ENCODE measurements around the gene ARHGAP40.

ARHGAP40 gene

DNA sequence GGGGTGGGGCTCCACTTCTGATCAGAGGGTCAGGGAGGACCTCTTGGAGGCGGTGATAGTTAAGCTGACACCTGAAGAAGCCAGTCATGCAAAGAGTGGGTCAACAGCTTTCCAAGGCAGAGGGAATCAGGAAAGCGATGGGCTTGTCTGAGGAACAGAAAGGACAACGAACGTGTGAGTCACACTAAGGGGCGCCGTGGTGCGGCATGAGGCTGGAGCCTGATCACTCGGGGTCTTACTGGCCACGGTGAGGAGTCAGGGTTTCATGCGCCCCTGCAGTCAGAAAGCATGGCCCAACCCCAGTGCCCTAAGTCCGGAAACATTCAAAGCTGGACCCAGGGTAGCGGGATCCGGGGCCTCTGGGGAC, 72.1 kb downstream of the ARHGAP40 start:
- Histone ChIP-seq H3K4me1 (ENCODE audit: control insufficient read depth in 2 of 2, insufficient read depth in 2 of 2, low read length in 2 of 2) (peaks cover 0 to 5% of the 10 kb centered on the region in 2 donors), H3K9ac (ENCODE audit: low read depth in 1 of 2, low read length in 2 of 2) (no peak overlapping the region), H3K36me3 (ENCODE audit: control insufficient read depth in 2 of 2, insufficient read depth in 2 of 2, low read length in 2 of 2) (no peaks in the 10 kb centered on the region), H3K27me3 (ENCODE audit: control insufficient read depth in 2 of 2, insufficient read depth in 2 of 2, low read length in 2 of 2) (peaks cover 10 to 22% of the 10 kb centered on the region in 2 donors), H3K9me3 (ENCODE audit: control insufficient read depth in 2 of 2, low read length in 2 of 2) (no peaks in the 10 kb centered on the region), H3K4me3 (ENCODE audit: low read length in 2 of 2) (peak overlapping the region; percentile 21 to 57), H3K27ac (ENCODE audit: low read depth in 2 of 2, low read length in 2 of 2) (no peak overlapping the region)

DNA sequence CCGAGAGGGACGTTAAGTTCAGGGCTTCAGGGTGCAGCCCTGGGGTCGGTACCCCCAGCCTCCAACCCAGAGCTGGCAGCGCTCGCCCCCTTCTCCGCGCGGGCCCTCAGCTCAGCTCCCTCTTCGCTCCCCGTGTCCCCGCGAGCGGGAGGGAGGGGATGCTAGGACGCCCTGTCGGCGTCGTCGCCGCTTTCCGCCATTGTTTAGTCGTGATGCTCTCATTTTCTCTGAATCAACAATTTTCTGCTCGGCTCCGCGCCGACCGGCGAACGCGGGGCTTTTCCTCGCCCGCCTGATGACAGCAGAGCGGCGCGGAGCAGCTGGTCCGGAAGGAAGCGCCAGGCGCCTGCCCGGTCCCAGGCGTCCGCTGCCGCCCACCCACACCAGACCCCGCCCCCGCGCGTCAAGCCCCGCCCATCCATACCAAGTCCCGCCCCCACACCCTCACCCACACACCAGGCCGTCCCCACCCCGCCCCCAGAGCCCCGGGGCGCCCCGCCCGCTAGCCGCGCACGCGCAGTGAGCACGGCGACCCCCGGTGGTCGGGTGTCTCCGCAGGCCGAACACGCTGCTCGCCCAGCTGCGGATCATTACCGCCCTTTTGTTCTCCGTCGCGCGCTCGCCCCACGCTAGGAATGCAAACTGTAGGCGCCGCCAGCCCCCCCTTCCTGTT, 72.6 kb downstream of the ARHGAP40 start:
- Histone ChIP-seq H3K9ac (ENCODE audit: low read depth in 1 of 2, low read length in 2 of 2) (no peak overlapping the region), H3K36me3 (ENCODE audit: control insufficient read depth in 2 of 2, insufficient read depth in 2 of 2, low read length in 2 of 2) (no peaks in the 10 kb centered on the region), H3K4me3 (ENCODE audit: low read length in 2 of 2) (peak overlapping the region; percentile 21 to 57), H3K27me3 (ENCODE audit: control insufficient read depth in 2 of 2, insufficient read depth in 2 of 2, low read length in 2 of 2) (peaks cover 10 to 18% of the 10 kb centered on the region in 2 donors), H3K9me3 (ENCODE audit: control insufficient read depth in 2 of 2, low read length in 2 of 2) (no peaks in the 10 kb centered on the region), H3K27ac (ENCODE audit: low read depth in 2 of 2, low read length in 2 of 2) (no peak overlapping the region), H3K4me1 (ENCODE audit: control insufficient read depth in 2 of 2, insufficient read depth in 2 of 2, low read length in 2 of 2) (peaks cover 0 to 5% of the 10 kb centered on the region in 2 donors)

DNA sequence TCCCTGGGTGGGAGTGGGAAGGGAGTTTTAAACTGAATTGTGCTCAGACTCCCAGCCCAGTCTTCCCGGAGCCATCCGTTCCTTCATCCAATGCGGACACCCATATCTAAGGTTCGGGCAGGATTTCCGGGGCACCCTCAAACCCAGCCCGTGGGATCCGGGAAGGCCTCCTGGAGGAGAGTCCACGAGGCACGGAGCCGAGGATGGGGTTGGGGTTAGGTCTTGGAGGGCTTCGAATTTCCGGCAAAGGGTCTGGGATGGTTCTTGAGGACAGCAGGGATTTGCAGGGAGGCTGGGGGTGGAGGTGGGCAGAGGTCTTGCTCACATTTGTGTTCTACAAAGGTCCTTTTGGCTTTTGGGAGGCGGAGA, 73.1 kb downstream of the ARHGAP40 start:
- Histone ChIP-seq H3K9me3 (ENCODE audit: control insufficient read depth in 2 of 2, low read length in 2 of 2) (no peaks in the 10 kb centered on the region), H3K27ac (ENCODE audit: low read depth in 2 of 2, low read length in 2 of 2) (no peak overlapping the region), H3K4me1 (ENCODE audit: control insufficient read depth in 2 of 2, insufficient read depth in 2 of 2, low read length in 2 of 2) (peaks cover 0 to 5% of the 10 kb centered on the region in 2 donors), H3K4me3 (ENCODE audit: low read length in 2 of 2) (no peak overlapping the region), H3K27me3 (ENCODE audit: control insufficient read depth in 2 of 2, insufficient read depth in 2 of 2, low read length in 2 of 2) (peaks cover 10 to 18% of the 10 kb centered on the region in 2 donors), H3K9ac (ENCODE audit: low read depth in 1 of 2, low read length in 2 of 2) (no peak overlapping the region), H3K36me3 (ENCODE audit: control insufficient read depth in 2 of 2, insufficient read depth in 2 of 2, low read length in 2 of 2) (no peaks in the 10 kb centered on the region)

DNA sequence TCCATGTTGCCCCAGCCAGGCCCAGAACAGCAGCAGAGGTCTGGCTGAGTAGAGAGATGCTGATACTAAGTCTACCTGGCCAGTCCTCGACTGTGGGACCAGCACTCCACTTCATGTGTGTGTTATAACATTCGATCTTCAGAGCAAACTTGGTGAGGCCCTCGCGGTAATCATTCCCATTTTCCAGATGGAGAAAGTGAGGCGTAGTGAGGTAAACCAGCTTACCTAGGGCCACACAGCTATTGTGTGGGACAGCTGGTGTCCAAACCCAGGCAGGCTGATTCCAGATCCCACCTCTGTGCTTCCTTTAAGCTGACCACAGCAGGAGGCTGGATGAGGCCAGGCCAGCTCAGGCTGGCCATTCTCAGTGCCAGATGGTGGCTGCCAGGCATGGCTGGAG, 75.0 kb downstream of the ARHGAP40 start:
- Histone ChIP-seq H3K27me3 (ENCODE audit: control insufficient read depth in 2 of 2, insufficient read depth in 2 of 2, low read length in 2 of 2) (peaks cover 6 to 12% of the 10 kb centered on the region in 2 donors), H3K36me3 (ENCODE audit: control insufficient read depth in 2 of 2, insufficient read depth in 2 of 2, low read length in 2 of 2) (no peaks in the 10 kb centered on the region), H3K4me3 (ENCODE audit: low read length in 2 of 2) (no peak overlapping the region), H3K9ac (ENCODE audit: low read depth in 1 of 2, low read length in 2 of 2) (no peak overlapping the region), H3K9me3 (ENCODE audit: control insufficient read depth in 2 of 2, low read length in 2 of 2) (no peaks in the 10 kb centered on the region), H3K4me1 (ENCODE audit: control insufficient read depth in 2 of 2, insufficient read depth in 2 of 2, low read length in 2 of 2) (peaks cover 0 to 5% of the 10 kb centered on the region in 2 donors), H3K27ac (ENCODE audit: low read depth in 2 of 2, low read length in 2 of 2) (no peak overlapping the region)

DNA sequence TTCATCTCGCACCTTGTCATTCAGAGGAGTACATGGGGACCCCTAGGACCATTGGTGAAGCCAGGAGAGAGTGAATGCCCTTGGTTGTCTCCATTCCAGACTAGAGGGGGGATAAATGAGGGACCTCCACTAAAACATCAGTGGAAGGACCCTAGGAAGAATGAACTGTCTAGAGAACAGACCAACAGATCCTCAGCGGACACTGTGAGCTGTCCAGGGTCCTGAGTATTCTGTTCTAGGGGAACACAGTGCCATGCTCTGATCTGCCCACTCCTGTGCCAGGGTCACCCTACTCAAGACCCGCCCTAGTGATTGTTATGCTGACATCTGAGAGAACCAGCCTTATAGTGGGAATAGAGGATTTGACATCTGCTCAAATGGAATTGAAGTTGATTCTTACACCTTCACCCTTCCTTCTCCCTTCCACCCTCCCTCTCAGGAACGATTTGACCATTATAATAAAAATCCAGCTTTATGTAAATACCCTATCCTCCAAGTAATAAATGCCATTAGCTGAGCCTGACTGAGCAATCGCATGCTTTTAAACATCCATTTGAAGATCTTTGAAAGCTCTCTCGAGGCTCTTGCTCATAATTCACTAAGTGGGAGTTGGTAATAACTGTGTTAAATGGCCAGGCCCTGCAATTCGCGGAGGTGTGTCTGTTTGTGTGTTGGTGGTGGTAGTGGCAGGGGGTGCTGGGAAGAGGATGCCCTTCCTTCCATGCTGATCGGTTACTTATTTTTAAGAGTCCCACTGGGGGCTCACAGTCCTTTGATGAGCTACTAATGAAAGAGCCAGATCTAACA, 79.1 kb downstream of the ARHGAP40 start:
- Histone ChIP-seq H3K9ac (ENCODE audit: low read depth in 1 of 2, low read length in 2 of 2) (no peak overlapping the region), H3K9me3 (ENCODE audit: control insufficient read depth in 2 of 2, low read length in 2 of 2) (no peaks in the 10 kb centered on the region), H3K36me3 (ENCODE audit: control insufficient read depth in 2 of 2, insufficient read depth in 2 of 2, low read length in 2 of 2) (no peaks in the 10 kb centered on the region), H3K4me1 (ENCODE audit: control insufficient read depth in 2 of 2, insufficient read depth in 2 of 2, low read length in 2 of 2) (no peaks in the 10 kb centered on the region), H3K27ac (ENCODE audit: low read depth in 2 of 2, low read length in 2 of 2) (no peak overlapping the region), H3K27me3 (ENCODE audit: control insufficient read depth in 2 of 2, insufficient read depth in 2 of 2, low read length in 2 of 2) (no peaks in the 10 kb centered on the region), H3K4me3 (ENCODE audit: low read length in 2 of 2) (no peak overlapping the region)

DNA sequence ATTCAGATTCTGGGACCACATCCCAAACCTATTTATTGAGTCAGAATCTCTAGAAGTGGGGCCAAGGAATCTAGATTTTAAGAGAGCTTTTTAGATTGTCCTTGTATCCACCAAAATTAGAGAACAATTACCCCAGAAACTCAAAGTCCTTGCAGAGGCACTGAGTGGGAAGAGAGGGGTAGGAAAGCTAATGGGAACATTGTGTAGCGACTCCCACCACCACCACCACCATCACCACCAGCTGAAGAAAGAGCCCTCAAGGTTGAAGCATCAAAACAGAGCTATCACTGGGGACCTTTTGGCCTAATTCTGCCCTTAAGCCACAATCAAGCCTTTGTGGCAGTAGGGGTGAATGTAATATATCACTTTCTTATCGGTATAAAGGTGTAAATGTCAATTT, 83.7 kb downstream of the ARHGAP40 start:
- Histone ChIP-seq H3K9me3 (ENCODE audit: control insufficient read depth in 2 of 2, low read length in 2 of 2) (no peaks in the 10 kb centered on the region), H3K27ac (ENCODE audit: low read depth in 2 of 2, low read length in 2 of 2) (no peak overlapping the region)

DNA sequence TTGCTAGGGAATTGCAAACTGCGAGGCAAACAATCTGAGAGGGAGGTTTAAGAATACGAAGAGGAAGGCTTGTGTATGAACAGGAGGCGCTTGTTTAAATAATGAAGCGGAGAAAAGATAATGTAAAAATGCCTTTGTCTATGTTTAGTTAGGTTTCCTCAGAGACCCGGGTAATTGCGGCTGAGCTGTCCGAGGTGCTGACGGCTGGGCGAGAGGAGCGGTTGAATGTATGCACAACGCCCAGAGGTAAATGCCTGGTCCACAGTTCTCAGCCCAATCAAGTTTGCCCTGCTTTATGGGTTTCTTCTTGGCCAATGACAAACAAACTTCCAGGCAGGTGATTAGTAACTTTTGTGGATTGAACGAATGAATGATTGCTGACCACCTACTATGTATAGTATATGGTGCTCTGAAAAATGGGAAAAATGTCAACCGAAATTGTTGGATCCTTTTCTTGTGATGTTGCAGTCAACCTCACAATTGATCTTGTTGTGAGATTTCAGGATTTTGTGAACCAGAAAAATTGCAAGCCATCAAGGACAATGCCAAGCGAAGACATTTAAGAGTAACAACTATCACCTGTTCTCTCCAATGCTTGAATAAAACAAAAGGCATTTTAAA, 84.4 kb downstream of the ARHGAP40 start:
- Histone ChIP-seq H3K9me3 (ENCODE audit: control insufficient read depth in 2 of 2, low read length in 2 of 2) (no peaks in the 10 kb centered on the region), H3K27me3 (ENCODE audit: control insufficient read depth in 2 of 2, insufficient read depth in 2 of 2, low read length in 2 of 2) (no peaks in the 10 kb centered on the region), H3K4me3 (ENCODE audit: low read length in 2 of 2) (no peak overlapping the region), H3K27ac (ENCODE audit: low read depth in 2 of 2, low read length in 2 of 2) (no peak overlapping the region), H3K36me3 (ENCODE audit: control insufficient read depth in 2 of 2, insufficient read depth in 2 of 2, low read length in 2 of 2) (no peaks in the 10 kb centered on the region), H3K4me1 (ENCODE audit: control insufficient read depth in 2 of 2, insufficient read depth in 2 of 2, low read length in 2 of 2) (no peaks in the 10 kb centered on the region), H3K9ac (ENCODE audit: low read depth in 1 of 2, low read length in 2 of 2) (no peak overlapping the region)

More for the DNA sequence above, 83.7 kb downstream of the ARHGAP40 start:
- Histone ChIP-seq H3K36me3 (ENCODE audit: control insufficient read depth in 2 of 2, insufficient read depth in 2 of 2, low read length in 2 of 2) (no peaks in the 10 kb centered on the region), H3K27me3 (ENCODE audit: control insufficient read depth in 2 of 2, insufficient read depth in 2 of 2, low read length in 2 of 2) (no peaks in the 10 kb centered on the region), H3K4me3 (ENCODE audit: low read length in 2 of 2) (no peak overlapping the region), H3K4me1 (ENCODE audit: control insufficient read depth in 2 of 2, insufficient read depth in 2 of 2, low read length in 2 of 2) (no peaks in the 10 kb centered on the region), H3K9ac (ENCODE audit: low read depth in 1 of 2, low read length in 2 of 2) (no peak overlapping the region)

DNA sequence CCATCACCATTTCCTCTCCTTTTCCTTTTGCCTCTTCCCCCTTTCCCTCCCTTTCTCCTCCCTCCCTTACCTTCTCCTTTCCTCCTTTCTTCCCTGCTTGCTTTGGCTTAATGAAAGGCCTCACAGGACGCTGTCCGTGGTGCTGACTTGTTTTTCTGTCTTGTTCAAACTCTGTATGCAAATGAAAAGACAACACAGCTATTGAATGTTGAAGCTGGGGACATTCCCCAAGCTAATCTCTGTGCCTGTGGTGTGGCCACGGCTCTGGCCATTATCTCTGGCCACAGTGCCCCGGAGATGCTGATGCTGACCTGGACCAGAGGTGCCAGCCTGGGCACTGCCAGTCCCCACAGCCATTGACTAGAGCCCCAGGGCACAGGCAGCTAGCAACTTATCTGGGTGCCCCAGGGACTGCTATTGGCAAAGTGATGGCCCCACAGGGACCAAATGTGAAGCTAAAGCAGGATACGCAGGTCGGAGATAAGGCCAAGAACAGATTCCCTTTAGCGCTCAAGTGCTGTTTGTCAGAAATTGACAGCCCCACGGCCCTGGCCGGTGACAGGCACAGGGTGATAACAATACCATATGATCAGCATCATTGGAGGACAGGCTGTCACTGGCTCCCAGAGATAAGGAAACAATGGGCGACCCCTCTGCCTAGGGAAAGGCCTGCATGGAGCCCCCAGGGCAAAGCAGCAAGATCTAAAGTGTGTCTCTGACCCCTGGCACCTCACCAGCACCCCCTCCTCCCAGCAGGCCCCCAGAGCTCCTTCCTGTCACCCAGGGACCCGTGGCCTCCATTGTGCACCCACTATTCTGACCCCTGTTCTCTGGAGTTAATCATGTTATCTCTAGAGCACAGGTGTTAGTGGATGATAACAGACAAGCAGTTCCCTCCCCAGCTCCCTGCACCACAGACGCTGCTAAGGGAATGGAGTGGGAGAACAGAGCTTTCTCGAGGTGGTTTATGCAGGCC, 91.1 kb downstream of the ARHGAP40 start:
- no peaks in the 10 kb centered on the region for H3K9me3 ChIP-seq (ENCODE audit: control insufficient read depth in 2 of 2, low read length in 2 of 2)
- no peak overlapping the region for H3K9ac ChIP-seq (ENCODE audit: low read depth in 1 of 2, low read length in 2 of 2)
- H3K27ac ChIP-seq (ENCODE audit: low read depth in 2 of 2, low read length in 2 of 2) = no peak overlapping the region
- H3K27me3 ChIP-seq (ENCODE audit: control insufficient read depth in 2 of 2, insufficient read depth in 2 of 2, low read length in 2 of 2) = no peaks in the 10 kb centered on the region
- H3K4me3 ChIP-seq (ENCODE audit: low read length in 2 of 2) = no peak overlapping the region
- H3K4me1 ChIP-seq (ENCODE audit: control insufficient read depth in 2 of 2, insufficient read depth in 2 of 2, low read length in 2 of 2) = no peaks in the 10 kb centered on the region
- no peaks in the 10 kb centered on the region for H3K36me3 ChIP-seq (ENCODE audit: control insufficient read depth in 2 of 2, insufficient read depth in 2 of 2, low read length in 2 of 2)

DNA sequence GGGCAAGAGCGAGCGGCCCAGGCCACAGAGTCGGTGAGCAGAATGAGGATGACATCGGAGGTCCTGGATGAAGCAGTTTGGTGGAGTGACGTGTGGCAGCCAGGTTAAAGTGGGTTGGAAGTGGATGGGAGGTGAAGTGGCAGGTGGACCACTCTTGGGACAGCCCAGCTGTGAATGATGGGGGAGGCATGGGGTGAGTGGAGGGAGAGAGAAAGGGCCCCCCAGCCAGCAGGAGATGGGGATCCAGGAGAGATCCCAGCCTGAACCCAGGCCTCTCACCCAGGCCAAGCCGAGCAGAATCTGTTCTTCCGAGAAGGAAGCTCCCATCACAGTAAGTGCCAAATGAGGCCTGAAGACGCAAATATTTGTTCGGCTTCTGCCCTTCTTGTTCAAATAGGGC, 95.7 kb downstream of the ARHGAP40 start:
- Histone ChIP-seq H3K27ac (ENCODE audit: low read depth in 2 of 2, low read length in 2 of 2) (no peak overlapping the region), H3K27me3 (ENCODE audit: control insufficient read depth in 2 of 2, insufficient read depth in 2 of 2, low read length in 2 of 2) (peaks cover 0 to 2% of the 10 kb centered on the region in 2 donors), H3K9me3 (ENCODE audit: control insufficient read depth in 2 of 2, low read length in 2 of 2) (no peaks in the 10 kb centered on the region), H3K9ac (ENCODE audit: low read depth in 1 of 2, low read length in 2 of 2) (no peak overlapping the region), H3K36me3 (ENCODE audit: control insufficient read depth in 2 of 2, insufficient read depth in 2 of 2, low read length in 2 of 2) (no peaks in the 10 kb centered on the region), H3K4me3 (ENCODE audit: low read length in 2 of 2) (no peak overlapping the region), H3K4me1 (ENCODE audit: control insufficient read depth in 2 of 2, insufficient read depth in 2 of 2, low read length in 2 of 2) (no peaks in the 10 kb centered on the region)
